Panc1 (cell line): Measurements from ENCODE around the gene ELK3. TPM values are rescaled to one million over a fixed set of nuclear protein-coding genes. Genes with fewer than 3 reads are reported as not detected.

Experiments
- ATAC-seq: fragments of 200-7000 bp; cut with Tn5 transposase; 2 replicates; pipeline ENCODE4 v1.9.1; 2020; ENCODE audit warnings: mild to moderate bottlenecking, moderate library complexity
- BruUV-seq: library from RNA; stranded (reverse); fragments of 400-500 nt; replicated peaks from 2 replicates; lab custom pipeline; 2021; lab: Mats Ljungman, UMichigan
- CTCF ChIA-PET: fragments of 300-600 bp; sonication (Branson Sonifier 250); formaldehyde crosslinking; loops from one replicate; lab custom pipeline; 2022; ENCODE audit warnings: antibody characterized with exemption; lab: Charles Lee
- POLR2A ChIA-PET: fragments of 300-600 bp; sonication (Branson Sonifier 250); formaldehyde crosslinking; loops from one replicate; lab custom pipeline; 2022; ENCODE audit warnings: antibody characterized with exemption; lab: Charles Lee
- DNase-seq: peaks from one replicate; pipeline ENCODE4 v3.0.0-alpha.2; 2010; ENCODE audit warnings: low read depth, low spot score
- H3K27ac ChIP-seq: 2 replicates; pipeline ENCODE4 v1.5.1; 2011; ENCODE audit warnings: mild to moderate bottlenecking, low read length, inconsistent platforms
- H3K27me3 ChIP-seq: fragments of 200-500 bp; sonication (Bioruptor generic); 2 replicates; pipeline ENCODE4 v1.6.0; 2014; ENCODE audit warnings: low read length, inconsistent platforms; ENCODE audit not compliant: control insufficient read depth, insufficient read depth
- H3K36me3 ChIP-seq: fragments of 200-500 bp; sonication (Bioruptor generic); 2 replicates; pipeline ENCODE4 v1.5.1; 2014; ENCODE audit warnings: inconsistent platforms, mild to moderate bottlenecking, low read length, moderate library complexity; ENCODE audit not compliant: control insufficient read depth, insufficient read depth
- H3K4me1 ChIP-seq: 2 replicates; pipeline ENCODE4 v1.5.1; 2011; ENCODE audit warnings: inconsistent platforms, mild to moderate bottlenecking, low read length, moderate library complexity; ENCODE audit not compliant: control insufficient read depth, insufficient read depth
- H3K4me3 ChIP-seq, 2 experiments: 2 replicates each; pipeline ENCODE4 v1.5.1; 2011 to 2012; ENCODE audit warnings: low read depth in 2 of 2, low read length in 2 of 2, mild to moderate bottlenecking in 2 of 2, inconsistent platforms in 1 of 2, moderate library complexity in 1 of 2
- H3K9me3 ChIP-seq: fragments of 200-500 bp; sonication (Bioruptor generic); 2 replicates; pipeline ENCODE4 v1.5.1; 2014; ENCODE audit warnings: low read depth, mild to moderate bottlenecking, inconsistent platforms, low read length, moderate library complexity; ENCODE audit not compliant: control insufficient read depth, insufficient read depth
- CTCF ChIP-seq: fragments of 450-650 bp; IDR thresholded peaks from 2 replicates; pipeline ENCODE4 v1.5.1; 2017; ENCODE audit warnings: mild to moderate bottlenecking
- POLR2AphosphoS5 ChIP-seq: IDR thresholded peaks from 2 replicates; pipeline ENCODE4 v1.6.1; 2012; ENCODE audit warnings: mild to moderate bottlenecking, low read depth, low read length, moderate library complexity
- SIN3A ChIP-seq: IDR thresholded peaks from 2 replicates; pipeline ENCODE4 v1.6.1; 2012; ENCODE audit warnings: low read depth, mild to moderate bottlenecking, low read length, moderate library complexity, borderline replicate concordance; ENCODE audit not compliant: insufficient read depth
- TCF7L2 ChIP-seq: IDR thresholded peaks from 2 replicates; pipeline ENCODE4 v1.6.1; 2011; ENCODE audit warnings: mild to moderate bottlenecking, low read depth, low read length, inconsistent platforms
- in situ Hi-C: cut with HindIII; loops from 2 replicates; pipeline ENCODE4 v1.10.0; 2016; ENCODE audit warnings: low sequenced_read_pairs, low pct_unique_long_range_greater_than_20kb
- intact Hi-C: fragments of 100-400 bp; cut with micrococcal nuclease; formaldehyde crosslinking; loops from one replicate; pipeline ENCODE4 v1.10.0; 2022; ENCODE audit not compliant: unreplicated experiment
- total RNA-seq: library from RNA; stranded (reverse); gene quantifications from one replicate; pipeline ENCODE4 v1.2.1, GENCODE V29; 2021; ENCODE audit not compliant: unreplicated experiment
- TF ChIP-seq, protein P1 (sequence below), 2 experiments: IDR thresholded peaks; 2 replicates each; pipeline ENCODE4 v1.6.1; 2011 to 2012; ENCODE audit warnings: low read depth in 2 of 2, control low read depth in 1 of 2, low read length in 1 of 2, mild to moderate bottlenecking in 1 of 2, moderate library complexity in 1 of 2; ENCODE audit not compliant: insufficient read depth in 1 of 2

Gene ELK3
- total RNA-seq, 1 experiment from 2014 or later = 25.1 TPM

GRCh38 chr12:96187956-96188355, 6.2 kb upstream of the ELK3 start:
- in situ Hi-C loops = no loop called here
- DNase-seq = no peak
- Histone ChIP-seq H3K4me3 (no peak overlapping the region), H3K36me3 (no peaks in the 10 kb centered on the region), H3K9me3 (no peaks in the 10 kb centered on the region), H3K27ac (no peak overlapping the region), H3K27me3 (no peaks in the 10 kb centered on the region), H3K4me1 (no peaks in the 10 kb centered on the region)
- CTCF ChIA-PET = no interaction called here
- intact Hi-C loops = no loop called here
- TF ChIP-seq TCF7L2 (no peak), SIN3A (no peak), POLR2AphosphoS5 (no peak), CTCF (no peak)
- TF ChIP-seq, protein P1, sequence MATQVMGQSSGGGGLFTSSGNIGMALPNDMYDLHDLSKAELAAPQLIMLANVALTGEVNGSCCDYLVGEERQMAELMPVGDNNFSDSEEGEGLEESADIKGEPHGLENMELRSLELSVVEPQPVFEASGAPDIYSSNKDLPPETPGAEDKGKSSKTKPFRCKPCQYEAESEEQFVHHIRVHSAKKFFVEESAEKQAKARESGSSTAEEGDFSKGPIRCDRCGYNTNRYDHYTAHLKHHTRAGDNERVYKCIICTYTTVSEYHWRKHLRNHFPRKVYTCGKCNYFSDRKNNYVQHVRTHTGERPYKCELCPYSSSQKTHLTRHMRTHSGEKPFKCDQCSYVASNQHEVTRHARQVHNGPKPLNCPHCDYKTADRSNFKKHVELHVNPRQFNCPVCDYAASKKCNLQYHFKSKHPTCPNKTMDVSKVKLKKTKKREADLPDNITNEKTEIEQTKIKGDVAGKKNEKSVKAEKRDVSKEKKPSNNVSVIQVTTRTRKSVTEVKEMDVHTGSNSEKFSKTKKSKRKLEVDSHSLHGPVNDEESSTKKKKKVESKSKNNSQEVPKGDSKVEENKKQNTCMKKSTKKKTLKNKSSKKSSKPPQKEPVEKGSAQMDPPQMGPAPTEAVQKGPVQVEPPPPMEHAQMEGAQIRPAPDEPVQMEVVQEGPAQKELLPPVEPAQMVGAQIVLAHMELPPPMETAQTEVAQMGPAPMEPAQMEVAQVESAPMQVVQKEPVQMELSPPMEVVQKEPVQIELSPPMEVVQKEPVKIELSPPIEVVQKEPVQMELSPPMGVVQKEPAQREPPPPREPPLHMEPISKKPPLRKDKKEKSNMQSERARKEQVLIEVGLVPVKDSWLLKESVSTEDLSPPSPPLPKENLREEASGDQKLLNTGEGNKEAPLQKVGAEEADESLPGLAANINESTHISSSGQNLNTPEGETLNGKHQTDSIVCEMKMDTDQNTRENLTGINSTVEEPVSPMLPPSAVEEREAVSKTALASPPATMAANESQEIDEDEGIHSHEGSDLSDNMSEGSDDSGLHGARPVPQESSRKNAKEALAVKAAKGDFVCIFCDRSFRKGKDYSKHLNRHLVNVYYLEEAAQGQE (IDR thresholded peaks at IDR 0.05; ENCODE audit: insufficient read depth in 1 of 2, low read depth in 2 of 2, low read length in 1 of 2) = no peak
- no TSS peak for BruUV-seq
- ATAC-seq = no peak
- POLR2A ChIA-PET = no interaction called here

GRCh38 chr12:96189781-96190180, 4.4 kb upstream of the ELK3 start:
- ATAC-seq (no peak), DNase-seq (no peak)
- H3K27me3 ChIP-seq = no peaks in the 10 kb centered on the region
- no peak overlapping the region for H3K4me3 ChIP-seq
- H3K36me3 ChIP-seq = no peaks in the 10 kb centered on the region; the same call in 1 of the 2 replicates
- CTCF ChIA-PET = no interaction called here
- H3K4me1 ChIP-seq = no peaks in the 10 kb centered on the region
- no peak overlapping the region for H3K27ac ChIP-seq
- intact Hi-C loops = no loop called here
- no peaks in the 10 kb centered on the region for H3K9me3 ChIP-seq
- TF ChIP-seq SIN3A (no peak), POLR2AphosphoS5 (no peak), TCF7L2 (no peak), CTCF (no peak)
- TF ChIP-seq, protein P1 (IDR thresholded peaks at IDR 0.05; ENCODE audit: insufficient read depth in 1 of 2, low read depth in 2 of 2, low read length in 1 of 2) = no peak
- BruUV-seq = no TSS peak
- in situ Hi-C loops = no loop called here
- POLR2A ChIA-PET = interaction anchor here (0.6 kb wide), 1 partner anchor 734 kb away, joined by 4 read pairs; no protein-coding TSS in a partner anchor
